ENCODE results near the gene RCAN3. TPM values are rescaled to one million over a fixed set of nuclear protein-coding genes. Genes with fewer than 3 reads are reported as not detected.

RCAN3 gene
- total RNA-seq (2014; rRNA removed) (23.0 and 25.6 TPM in 2 replicates), Bru-seq, nascent RNA (percentile 68 among the genes with signal in this experiment), BruChase-seq, experiment 1, labeled RNA remaining after a 6-hour chase (percentile 83 among the genes with signal in this experiment), BruChase-seq, experiment 2, labeled RNA remaining after a 2-hour chase (percentile 71 among the genes with signal in this experiment)
- long read RNA-seq, full-length matches to known transcripts = 16 of 41 reads
- long read RNA-seq, partial matches to known transcripts = 2 of 41 reads
- long read RNA-seq, other reads (novel, unspliced or antisense) = 23 of 41 reads

DNA sequence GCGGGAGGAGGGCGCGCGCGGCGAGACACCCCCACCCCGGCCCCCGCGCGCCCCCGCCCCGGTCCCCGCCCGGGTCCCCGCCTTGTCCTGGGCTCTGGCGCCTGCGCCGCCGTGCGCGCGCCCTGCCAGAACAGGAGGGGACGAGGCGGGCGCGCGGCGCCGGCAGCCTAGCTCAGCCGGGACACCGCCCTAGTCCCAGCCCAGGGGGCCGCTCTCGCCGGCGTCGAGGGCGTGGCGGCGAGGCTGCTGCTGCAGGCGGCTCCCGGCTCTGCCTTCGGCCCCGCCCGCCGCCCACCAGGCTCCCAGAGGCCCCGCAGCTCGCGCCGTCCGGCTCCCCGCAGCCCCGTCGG is at the start of gene RCAN3:
RCAN3 (plus strand) TSS at position 128 of the 350 bp plus-strand sequence. CDS start 11,537 bp downstream, outside the sequence.
- peaks cover 26% of the 10 kb centered on the region for H3K4me1 ChIP-seq (ENCODE audit: insufficient read depth, low read length)
- no peaks in the 10 kb centered on the region for H3F3A ChIP-seq (ENCODE audit: low read length, unreplicated experiment)
- H3K79me2 ChIP-seq (ENCODE audit: low read length) = peaks cover 40% of the 10 kb centered on the region
- no peaks in the 10 kb centered on the region for H3K27me3 ChIP-seq (ENCODE audit: low read length)
- H3K9me3 ChIP-seq (ENCODE audit: low read length) = no peaks in the 10 kb centered on the region
- ChIA-PET CTCF (interaction anchor here (0.7 kb wide), 1 partner anchor 24 kb away, joined by 3 read pairs; no protein-coding TSS in a partner anchor), POLR2A (ENCODE audit: unreplicated experiment) (interaction anchor here (0.5 to 1.9 kb wide), 7 partner anchors 13 to 275 kb away, joined by 3 to 7 read pairs (median 4); no protein-coding TSS in a partner anchor)
- no TSS peak for BruUV-seq (replicated peaks)
- TF ChIP-seq EZH2 (IDR thresholded peaks at IDR 0.05; ENCODE audit: low read length, unreplicated experiment) = no peak
- H4K20me1 ChIP-seq (ENCODE audit: low read length) = no peaks in the 10 kb centered on the region
- peak within 1 kb of the TSS; percentile 98 for H3K4me2 ChIP-seq (ENCODE audit: low read length)
- ATAC-seq = peak; percentile 88
- H3K36me3 ChIP-seq (ENCODE audit: low read depth, low read length) = no peaks in the 10 kb centered on the region
- peak within 1 kb of the TSS; percentile 89 for H3K4me3 ChIP-seq (ENCODE audit: low read length)
- intact Hi-C loops (cut with micrococcal nuclease) = loop anchor here (1.0 to 10.0 kb wide), 4 partner anchors 13 to 132 kb away; no protein-coding TSS in a partner anchor
- no peaks in the 10 kb centered on the region for H3K9me2 ChIP-seq (replicated peaks; ENCODE audit: low read length)
- DNase-seq = peak; percentile 93
- peak within 1 kb of the TSS; percentile 96 for H2AFZ ChIP-seq (ENCODE audit: low read length)
- peak within 1 kb of the TSS; percentile 81 for H3K9ac ChIP-seq (ENCODE audit: low read length)
- H3K27ac ChIP-seq (ENCODE audit: low read length) = peak within 1 kb of the TSS; percentile 77

DNA sequence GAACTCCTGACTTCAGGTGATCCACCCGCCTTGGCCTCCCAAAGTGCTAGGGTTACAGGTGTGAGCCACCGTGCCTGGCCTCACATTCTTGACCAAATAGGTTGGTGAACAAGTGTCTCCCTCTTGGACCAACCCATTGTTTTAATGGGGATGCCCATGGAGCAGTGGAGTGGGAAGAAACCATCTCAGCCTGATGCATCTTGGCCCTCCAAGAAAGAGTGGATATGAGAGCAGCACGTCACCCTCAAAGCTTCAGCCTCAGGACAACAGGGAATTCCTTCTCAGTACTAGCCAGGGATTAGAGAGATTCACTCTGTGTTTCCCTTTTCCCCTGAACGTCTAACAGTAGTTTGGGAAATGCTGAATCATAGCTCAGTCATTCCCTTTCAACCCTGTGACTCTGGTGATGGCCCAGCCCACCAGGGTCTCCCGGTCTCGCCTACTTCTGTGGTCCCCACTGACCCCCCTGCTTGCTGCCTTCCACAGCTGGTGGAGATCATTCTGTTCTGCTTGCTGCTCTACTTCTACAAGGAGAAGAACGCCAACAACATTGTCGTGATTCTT is 49.6 kb upstream of the RCAN3 start:
- H3K9ac ChIP-seq (ENCODE audit: low read length) = no peak overlapping the region
- BruUV-seq (replicated peaks) = no TSS peak
- CTCF ChIA-PET = no interaction called here

GRCh38 chr1:24454673-24455072 is 48.0 kb upstream of the RCAN3 start:
- CTCF ChIA-PET = no interaction called here

More for the DNA sequence above, 49.6 kb upstream of the RCAN3 start:
- POLR2A ChIA-PET (ENCODE audit: unreplicated experiment) = no interaction called here
- ATAC-seq (no peak), DNase-seq (no peak)
- Histone ChIP-seq H3K27me3 (ENCODE audit: low read length) (no peaks in the 10 kb centered on the region), H4K20me1 (ENCODE audit: low read length) (no peaks in the 10 kb centered on the region), H3K9me3 (ENCODE audit: low read length) (no peaks in the 10 kb centered on the region), H3K4me3 (ENCODE audit: low read length) (no peak overlapping the region), H3K4me1 (ENCODE audit: insufficient read depth, low read length) (no peaks in the 10 kb centered on the region), H3K27ac (ENCODE audit: low read length) (no peak overlapping the region), H3K9me2 (replicated peaks; ENCODE audit: low read length) (no peaks in the 10 kb centered on the region), H2AFZ (ENCODE audit: low read length) (no peak overlapping the region), H3K4me2 (ENCODE audit: low read length) (no peak overlapping the region), H3K36me3 (ENCODE audit: low read depth, low read length) (peaks cover 38% of the 10 kb centered on the region), H3F3A (ENCODE audit: low read length, unreplicated experiment) (no peaks in the 10 kb centered on the region), H3K79me2 (ENCODE audit: low read length) (no peaks in the 10 kb centered on the region)
- intact Hi-C loops (cut with micrococcal nuclease) = no loop called here
- TF ChIP-seq EZH2phosphoT487 (IDR thresholded peaks at IDR 0.05; ENCODE audit: borderline replicate concordance, low read length) (no peak), EZH2 (IDR thresholded peaks at IDR 0.05; ENCODE audit: low read length, unreplicated experiment) (no peak)
- TF ChIP-seq, protein P1, sequence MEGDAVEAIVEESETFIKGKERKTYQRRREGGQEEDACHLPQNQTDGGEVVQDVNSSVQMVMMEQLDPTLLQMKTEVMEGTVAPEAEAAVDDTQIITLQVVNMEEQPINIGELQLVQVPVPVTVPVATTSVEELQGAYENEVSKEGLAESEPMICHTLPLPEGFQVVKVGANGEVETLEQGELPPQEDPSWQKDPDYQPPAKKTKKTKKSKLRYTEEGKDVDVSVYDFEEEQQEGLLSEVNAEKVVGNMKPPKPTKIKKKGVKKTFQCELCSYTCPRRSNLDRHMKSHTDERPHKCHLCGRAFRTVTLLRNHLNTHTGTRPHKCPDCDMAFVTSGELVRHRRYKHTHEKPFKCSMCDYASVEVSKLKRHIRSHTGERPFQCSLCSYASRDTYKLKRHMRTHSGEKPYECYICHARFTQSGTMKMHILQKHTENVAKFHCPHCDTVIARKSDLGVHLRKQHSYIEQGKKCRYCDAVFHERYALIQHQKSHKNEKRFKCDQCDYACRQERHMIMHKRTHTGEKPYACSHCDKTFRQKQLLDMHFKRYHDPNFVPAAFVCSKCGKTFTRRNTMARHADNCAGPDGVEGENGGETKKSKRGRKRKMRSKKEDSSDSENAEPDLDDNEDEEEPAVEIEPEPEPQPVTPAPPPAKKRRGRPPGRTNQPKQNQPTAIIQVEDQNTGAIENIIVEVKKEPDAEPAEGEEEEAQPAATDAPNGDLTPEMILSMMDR (conservative IDR thresholded peaks at IDR 0.05; ENCODE audit: low read depth, low read length) = no peak

More at GRCh38 chr1:24454673-24455072, 48.0 kb upstream of the RCAN3 start:
- no peaks in the 10 kb centered on the region for H3K27me3 ChIP-seq (ENCODE audit: low read length)
- POLR2A ChIA-PET (ENCODE audit: unreplicated experiment) = no interaction called here
- H3K79me2 ChIP-seq (ENCODE audit: low read length) = no peaks in the 10 kb centered on the region
- intact Hi-C loops (cut with micrococcal nuclease) = no loop called here
- no peak overlapping the region for H2AFZ ChIP-seq (ENCODE audit: low read length)
- no peaks in the 10 kb centered on the region for H3F3A ChIP-seq (ENCODE audit: low read length, unreplicated experiment)
- TF ChIP-seq EZH2 (IDR thresholded peaks at IDR 0.05; ENCODE audit: low read length, unreplicated experiment) (no peak), EZH2phosphoT487 (IDR thresholded peaks at IDR 0.05; ENCODE audit: borderline replicate concordance, low read length) (no peak)
- TF ChIP-seq, protein P1 (conservative IDR thresholded peaks at IDR 0.05; ENCODE audit: low read depth, low read length) = no peak
- no peaks in the 10 kb centered on the region for H3K4me1 ChIP-seq (ENCODE audit: insufficient read depth, low read length)
- H3K9me3 ChIP-seq (ENCODE audit: low read length) = no peaks in the 10 kb centered on the region
- peaks cover 47% of the 10 kb centered on the region for H3K36me3 ChIP-seq (ENCODE audit: low read depth, low read length)
- no TSS peak for BruUV-seq (replicated peaks)
- no peak overlapping the region for H3K9ac ChIP-seq (ENCODE audit: low read length)
- no peak overlapping the region for H3K4me2 ChIP-seq (ENCODE audit: low read length)
- H3K4me3 ChIP-seq (ENCODE audit: low read length) = no peak overlapping the region
- no peaks in the 10 kb centered on the region for H3K9me2 ChIP-seq (replicated peaks; ENCODE audit: low read length)
- no peak overlapping the region for H3K27ac ChIP-seq (ENCODE audit: low read length)
- no peaks in the 10 kb centered on the region for H4K20me1 ChIP-seq (ENCODE audit: low read length)
- DNase-seq (no peak), ATAC-seq (no peak)

Data from PC-3 (cell line).